ENCODE results near the gene PTPN5.
"Not testable (repeated sequence)": the region's sequence is repeated elsewhere in the genome, so short reads cannot be mapped to it uniquely, and the experiment has no call there.

Gene PTPN5

GRCh38 chr11:18791207-18791968, at the start of gene PTPN5:
TSS of gene PTPN5 (minus strand) at chr11:18791798. CDS start at chr11:18771958, 19,840 bp downstream.
- no peak for DNase-seq (ENCODE audit: extremely low spot score)
- CTCF ChIA-PET, result interaction anchor here (1.1 to 1.4 kb wide), 3 partner anchors 10 to 27 kb away, joined by 3 to 5 read pairs (median 4); no protein-coding TSS in a partner anchor
- no peak for TF ChIP-seq CTCF (IDR thresholded peaks at IDR 0.05; ENCODE audit: control extremely low read depth, extremely low read depth, low read depth, missing control alignments)
- POLR2A ChIA-PET, result no interaction called here

GRCh38 chr11:18836417-18836816, 44.8 kb upstream of the PTPN5 start:
- DNase-seq (ENCODE audit: extremely low spot score), result no peak
- ChIA-PET CTCF (no interaction called here), POLR2A (no interaction called here)
- TF ChIP-seq CTCF (IDR thresholded peaks at IDR 0.05; ENCODE audit: control extremely low read depth, extremely low read depth, low read depth, missing control alignments), result no peak

GRCh38 chr11:18834754-18835466, 43.3 kb upstream of the PTPN5 start:
- no peak for TF ChIP-seq CTCF (IDR thresholded peaks at IDR 0.05; ENCODE audit: control extremely low read depth, extremely low read depth, low read depth, missing control alignments)
- DNase-seq (ENCODE audit: extremely low spot score), result no peak
- ChIA-PET POLR2A (no interaction called here), CTCF (no interaction called here)

- POLR2A ChIA-PET, result interaction anchor here (0.7 kb wide), 1 partner anchor 573 kb away, joined by 4 read pairs; no protein-coding TSS in a partner anchor
- DNase-seq (ENCODE audit: extremely low spot score); CTCF ChIA-PET: not testable (repeated sequence)
These were observed 28.6 kb upstream of the PTPN5 start for GRCh38 chr11:18820160-18820559.

GRCh38 chr11:18804199-18804999, 12.8 kb upstream of the PTPN5 start:
- no peak for DNase-seq (ENCODE audit: extremely low spot score)
- TF ChIP-seq CTCF (IDR thresholded peaks at IDR 0.05; ENCODE audit: control extremely low read depth, extremely low read depth, low read depth, missing control alignments), result no peak
- POLR2A ChIA-PET, result no interaction called here
- CTCF ChIA-PET, result interaction anchor here (1.4 to 2.6 kb wide), 2 partner anchors 29 to 73 kb away, joined by 3 to 20 read pairs; no protein-coding TSS in a partner anchor

GRCh38 chr11:18802381-18803257, 11.0 kb upstream of the PTPN5 start:
- POLR2A ChIA-PET, result no interaction called here
- TF ChIP-seq CTCF (IDR thresholded peaks at IDR 0.05; ENCODE audit: control extremely low read depth, extremely low read depth, low read depth, missing control alignments), result peak; percentile 52
- CTCF ChIA-PET, result interaction anchor here (0.7 to 2.6 kb wide), 12 partner anchors 9 to 692 kb away, joined by 3 to 20 read pairs (median 4); partner anchors contain the start of gene SAA2
- DNase-seq (ENCODE audit: extremely low spot score), result peak; percentile 53

Measured in GM10248 (cell line).